Common myeloid progenitor, CD34-positive (primary cell): ENCODE results near the gene PAWR.

Source experiments
- CTCF ChIA-PET: fragments of 350-600 bp; sonication (Branson Sonifier 250); formaldehyde crosslinking; loops from one replicate; lab custom pipeline; 2021; ENCODE audit warnings: antibody characterized with exemption; lab: Charles Lee
- POLR2A ChIA-PET: fragments of 350-600 bp; sonication (Branson Sonifier 250); formaldehyde crosslinking; loops from one replicate; lab custom pipeline; 2021; ENCODE audit warnings: antibody characterized with exemption; lab: Charles Lee
- DNase-seq, 3 donors: peaks; one replicate each; pipeline versions ENCODE4 v3.0.0 to v3.0.0-alpha.2; 2013
- H3K27ac ChIP-seq, 2 experiments: 1 replicate in 1 of 2; 2 replicates in 1 of 2; pipeline ENCODE4 v1.7.0; 2013; ENCODE audit warnings: inconsistent platforms in 2 of 2, low read length in 2 of 2, mild to moderate bottlenecking in 2 of 2, low read depth in 1 of 2, moderate library complexity in 1 of 2; ENCODE audit not compliant: severe bottlenecking in 2 of 2, insufficient read depth in 1 of 2, poor library complexity in 1 of 2
- H3K27me3 ChIP-seq, 5 experiments: replicated peaks in 2 of 5; 1 replicate in 3 of 5; 2 replicates in 2 of 5; pipeline versions ENCODE4 v1.6.1 to v1.7.0; 2013; ENCODE audit warnings: low read length in 4 of 5, mild to moderate bottlenecking in 2 of 5, moderate library complexity in 2 of 5, inconsistent platforms in 1 of 5; ENCODE audit not compliant: insufficient read depth in 5 of 5, control insufficient read depth in 4 of 5
- H3K36me3 ChIP-seq, 4 experiments: 1 replicate in 2 of 4; 2 replicates in 2 of 4; pipeline versions ENCODE4 v1.6.1 to v1.7.0; 2013; ENCODE audit warnings: low read length in 3 of 4, control low read depth in 1 of 4, mild to moderate bottlenecking in 1 of 4; ENCODE audit not compliant: control insufficient read depth in 4 of 4, insufficient read depth in 4 of 4
- H3K4me1 ChIP-seq, 4 experiments: 1 replicate in 3 of 4; 2 replicates in 1 of 4; pipeline versions ENCODE4 v1.6.1 to v1.7.1; 2013; ENCODE audit warnings: low read length in 3 of 4, mild to moderate bottlenecking in 3 of 4, control low read depth in 1 of 4, inconsistent platforms in 1 of 4, moderate library complexity in 1 of 4; ENCODE audit not compliant: control insufficient read depth in 4 of 4, insufficient read depth in 4 of 4; ENCODE audit errors: control extremely low read depth in 1 of 4
- H3K4me3 ChIP-seq, 7 experiments: 1 replicate in 4 of 7; 2 replicates in 3 of 7; pipeline versions ENCODE4 v1.5.1 to v1.7.0; 2013; ENCODE audit warnings: mild to moderate bottlenecking in 7 of 7, low read length in 6 of 7, moderate library complexity in 6 of 7, inconsistent platforms in 2 of 7, low read depth in 2 of 7, control low read depth in 1 of 7; ENCODE audit not compliant: insufficient read depth in 4 of 7, control insufficient read depth in 1 of 7; ENCODE audit errors: extremely low read depth in 1 of 7
- H3K9me3 ChIP-seq, 5 experiments: 1 replicate in 4 of 5; 2 replicates in 1 of 5; pipeline versions ENCODE4 v1.6.1 to v1.7.1; 2013; ENCODE audit warnings: low read length in 4 of 5, mild to moderate bottlenecking in 2 of 5, inconsistent platforms in 1 of 5, low read depth in 1 of 5, moderate library complexity in 1 of 5; ENCODE audit not compliant: control insufficient read depth in 4 of 5, insufficient read depth in 2 of 5; ENCODE audit errors: control extremely low read depth in 1 of 5
- WGBS: methylation state at CpG from one replicate; pipeline ENCODE4 v1.1.5; 2013; ENCODE audit not compliant: insufficient coverage; 5-methylcytosine and 5-hydroxymethylcytosine counted together

PAWR gene

DNA sequence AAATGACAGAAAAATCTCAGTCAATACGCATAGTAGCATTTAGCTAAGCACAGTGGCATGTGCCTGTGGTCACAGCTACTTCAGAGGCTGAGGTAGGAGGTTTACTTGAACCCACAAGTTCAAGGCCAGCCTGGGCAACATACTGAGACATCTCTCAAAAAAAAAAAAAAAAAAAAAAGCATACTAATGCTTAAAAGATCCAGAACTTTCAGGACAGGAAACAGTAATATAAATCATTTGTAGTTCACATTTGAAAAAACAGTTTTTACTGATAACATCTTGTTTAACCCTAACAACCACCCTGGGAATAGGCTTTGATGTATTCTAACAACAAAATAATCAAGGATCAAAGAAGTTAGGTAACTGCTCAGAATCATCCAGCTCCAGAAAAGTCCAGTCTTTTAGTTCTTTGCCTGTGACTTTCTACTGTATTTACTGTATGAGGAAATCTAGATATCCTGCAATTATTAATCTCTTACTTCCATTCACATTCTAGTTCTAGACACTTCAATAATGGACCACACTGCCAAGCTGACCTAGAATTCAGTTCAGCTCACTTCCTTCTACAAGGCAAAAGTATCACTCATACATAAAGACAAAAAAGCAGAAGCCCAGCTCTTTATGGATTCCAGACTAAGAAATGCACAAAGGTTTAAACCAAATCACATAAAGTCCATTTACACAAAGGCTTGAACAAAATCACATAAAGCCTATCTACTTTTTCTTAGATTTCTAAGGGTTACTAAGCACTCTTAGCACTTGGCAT is 28.5 kb downstream of the PAWR start:
- ChIA-PET POLR2A (interaction anchor here (0.7 kb wide), 1 partner anchor 18 kb away, joined by 3 read pairs; no protein-coding TSS in a partner anchor), CTCF (interaction anchor here (1.0 kb wide), 1 partner anchor 27 kb away, joined by 5 read pairs; no protein-coding TSS in a partner anchor)
- no CpG with 5 or more reads among the region's 1 CpG for WGBS
- peak in 2 of 3 donors; percentile 45 to 66 for DNase-seq
- Histone ChIP-seq H3K4me1 (peaks cover 0 to 8% (median 0%) of the 10 kb centered on the region in 4 experiments), H3K36me3 (no peaks in the 10 kb centered on the region), H3K4me3 (no peak overlapping the region), H3K27ac (no peak overlapping the region), H3K9me3 (no peaks in the 10 kb centered on the region), H3K27me3 (no peaks in the 10 kb centered on the region)

DNA sequence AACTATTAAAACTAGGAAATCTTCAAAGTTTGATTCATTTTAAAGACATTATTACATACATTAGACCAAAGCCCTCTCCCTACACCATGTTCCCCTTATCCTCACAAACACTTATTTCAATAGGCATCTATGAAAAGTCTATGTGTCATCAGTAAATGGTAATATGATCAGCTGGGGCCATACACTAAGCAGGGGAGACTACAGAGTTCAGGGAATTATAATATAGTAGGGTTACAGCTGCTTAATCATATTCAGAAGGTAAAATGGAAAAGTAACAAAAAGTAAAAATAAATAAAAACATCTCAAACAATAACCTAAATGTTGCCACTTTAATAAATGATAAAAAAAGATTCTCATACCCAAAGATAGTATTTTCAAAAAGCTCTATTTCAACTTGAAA is 29.1 kb downstream of the PAWR start:
- Histone ChIP-seq H3K27ac (no peak overlapping the region), H3K4me1 (peaks cover 0 to 8% (median 0%) of the 10 kb centered on the region in 4 experiments), H3K27me3 (no peaks in the 10 kb centered on the region), H3K4me3 (no peak overlapping the region), H3K9me3 (no peaks in the 10 kb centered on the region), H3K36me3 (peaks cover 0 to 4% (median 2%) of the 10 kb centered on the region in 4 experiments)
- POLR2A ChIA-PET: no interaction called here
- no peak for DNase-seq
- CTCF ChIA-PET: interaction anchor here (1.0 kb wide), 1 partner anchor 28 kb away, joined by 5 read pairs; no protein-coding TSS in a partner anchor

DNA sequence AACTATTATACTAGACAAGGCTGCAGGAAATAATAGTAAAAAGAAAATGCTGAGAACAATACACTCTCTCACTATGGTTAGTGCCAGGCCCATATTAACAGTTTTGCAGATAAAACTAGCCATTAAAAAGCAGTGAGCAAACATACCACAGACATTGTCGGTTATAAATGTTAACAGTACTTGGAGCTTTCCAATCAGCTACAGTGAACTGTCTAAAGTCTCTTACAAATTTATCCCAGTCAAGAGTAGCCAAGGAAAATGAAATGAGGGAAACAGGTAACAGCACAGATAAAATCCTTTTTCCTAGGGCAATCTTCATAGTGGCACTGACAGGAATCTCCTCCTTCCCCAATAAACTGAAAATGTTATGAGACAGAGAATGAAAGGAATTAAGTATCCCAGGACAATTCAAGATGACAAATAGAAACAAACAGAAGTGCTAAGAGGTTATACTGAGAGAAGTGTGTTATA is 30.8 kb downstream of the PAWR start:
- CTCF ChIA-PET: no interaction called here
- POLR2A ChIA-PET: no interaction called here
- WGBS: 80% methylated on average over 1 of the region's 1 CpG

DNA sequence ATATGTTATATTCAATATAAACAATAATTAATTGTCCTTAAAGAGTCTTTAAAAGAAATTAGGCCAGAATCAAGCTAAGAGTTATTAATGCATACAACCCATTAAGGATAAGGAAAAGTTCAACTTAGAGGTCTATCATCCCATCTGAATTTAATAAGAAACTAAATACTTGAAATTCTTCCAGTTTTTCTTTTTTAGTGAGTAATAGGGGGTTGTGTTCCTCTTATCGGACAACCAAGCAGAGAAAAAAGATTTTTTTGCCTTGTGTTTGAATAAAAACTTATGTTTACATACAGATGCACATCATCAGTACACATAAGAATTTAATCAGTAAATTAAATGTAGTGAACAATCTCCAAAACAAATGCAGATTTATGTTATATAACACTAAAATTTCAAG is 32.5 kb downstream of the PAWR start:
- ChIA-PET POLR2A (no interaction called here), CTCF (no interaction called here)
- H3K27ac ChIP-seq: no peak overlapping the region
- no CpG with 5 or more reads among the region's 1 CpG for WGBS
- no peak overlapping the region for H3K4me3 ChIP-seq
- H3K36me3 ChIP-seq: peaks cover 2 to 12% (median 4%) of the 10 kb centered on the region in 4 experiments
- H3K9me3 ChIP-seq: no peaks in the 10 kb centered on the region
- peaks cover 0 to 5% (median 0%) of the 10 kb centered on the region in 4 experiments for H3K4me1 ChIP-seq
- H3K27me3 ChIP-seq: no peaks in the 10 kb centered on the region
- DNase-seq: no peak

More for the DNA sequence above, 30.8 kb downstream of the PAWR start:
- no peak for DNase-seq
- Histone ChIP-seq H3K27me3 (no peaks in the 10 kb centered on the region), H3K27ac (no peak overlapping the region), H3K9me3 (no peaks in the 10 kb centered on the region), H3K4me1 (peaks cover 0 to 6% (median 0%) of the 10 kb centered on the region in 4 experiments), H3K36me3 (peaks cover 2 to 8% (median 4%) of the 10 kb centered on the region in 4 experiments), H3K4me3 (no peak overlapping the region)

- peaks cover 0 to 2% (median 0%) of the 10 kb centered on the region in 4 experiments for H3K4me1 ChIP-seq
- DNase-seq: no peak
- H3K9me3 ChIP-seq: no peaks in the 10 kb centered on the region
- 93% methylated on average over 5 of the region's 7 CpGs for WGBS
- CTCF ChIA-PET: interaction anchor here (1.1 kb wide), 1 partner anchor 85 kb away, joined by 3 read pairs; no protein-coding TSS in a partner anchor
- peaks cover 2 to 12% (median 4%) of the 10 kb centered on the region in 4 experiments for H3K36me3 ChIP-seq
- no peaks in the 10 kb centered on the region for H3K27me3 ChIP-seq
- POLR2A ChIA-PET: no interaction called here
- no peak overlapping the region for H3K27ac ChIP-seq
- H3K4me3 ChIP-seq: no peak overlapping the region
Observed at GRCh38 chr12:79657136-79657535, 33.6 kb downstream of the PAWR start.

- H3K9me3 ChIP-seq: no peaks in the 10 kb centered on the region
- no peak overlapping the region for H3K4me3 ChIP-seq
- 100% methylated on average over 2 of the region's 2 CpGs for WGBS
- H3K4me1 ChIP-seq: no peaks in the 10 kb centered on the region
- H3K27me3 ChIP-seq: no peaks in the 10 kb centered on the region
- peaks cover 2 to 12% (median 4%) of the 10 kb centered on the region in 4 experiments for H3K36me3 ChIP-seq
- no peak for DNase-seq
- POLR2A ChIA-PET: no interaction called here
- CTCF ChIA-PET: interaction anchor here (1.0 to 1.6 kb wide), 2 partner anchors 18 to 34 kb away, joined by 3 read pairs; no protein-coding TSS in a partner anchor
- no peak overlapping the region for H3K27ac ChIP-seq
Observed at GRCh38 chr12:79655036-79655435, 35.7 kb downstream of the PAWR start.

DNA sequence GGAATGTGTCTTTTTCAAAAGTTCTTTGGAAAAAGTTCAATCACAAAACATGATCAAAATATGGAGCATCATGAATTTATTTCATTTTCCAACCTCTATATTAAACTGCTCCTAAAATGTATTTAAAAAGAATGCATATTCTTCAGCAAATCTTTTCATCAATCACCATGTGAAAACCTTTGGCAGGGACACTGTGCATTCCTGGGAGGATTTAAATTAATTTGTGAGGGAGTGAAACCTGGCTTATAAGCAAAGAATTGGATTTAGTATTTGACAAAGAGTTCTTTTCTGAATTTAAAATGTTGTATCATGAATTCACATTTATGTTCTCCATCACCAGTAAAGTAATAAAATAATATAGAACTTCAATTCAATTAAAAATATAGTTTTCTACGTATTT is 38.2 kb downstream of the PAWR start:
- no peaks in the 10 kb centered on the region for H3K27me3 ChIP-seq
- ChIA-PET CTCF (interaction anchor here (1.1 kb wide), 1 partner anchor 16 kb away, joined by 3 read pairs; no protein-coding TSS in a partner anchor), POLR2A (no interaction called here)
- H3K36me3 ChIP-seq: peaks cover 2 to 12% (median 4%) of the 10 kb centered on the region in 4 experiments
- H3K9me3 ChIP-seq: no peaks in the 10 kb centered on the region
- H3K4me3 ChIP-seq: no peak overlapping the region
- WGBS: no CpG with 5 or more reads among the region's 1 CpG
- no peaks in the 10 kb centered on the region for H3K4me1 ChIP-seq
- DNase-seq: no peak
- H3K27ac ChIP-seq: no peak overlapping the region
